Stomach (tissue), 19 donors: ENCODE data around the gene ZNF474. TPM values are rescaled to one million over a fixed set of nuclear protein-coding genes. Genes with fewer than 3 reads are reported as not detected.

Experiments
- DNase-seq, 2 donors: peaks; one replicate each; pipeline versions ENCODE4 v3.0.0 to v3.0.0-alpha.2; 2013 to 2019
- H3K27ac ChIP-seq, 5 donors: fragments of 200-600 bp in 4 of 5; sonication (generic) in 4 of 5; one replicate each; pipeline ENCODE4 v1.5.1; 2013 to 2019; ENCODE audit warnings: mild to moderate bottlenecking in 1 of 5, moderate library complexity in 1 of 5
- H3K27me3 ChIP-seq, 3 donors: fragments of 200-600 bp; sonication (generic); one replicate each; pipeline ENCODE4 v1.5.1; 2017 to 2019; ENCODE audit warnings: mixed run types in 1 of 3
- H3K36me3 ChIP-seq, 4 donors: fragments of 200-600 bp; sonication (generic); 1 replicate in 3 of 4; 2 replicates in 1 of 4; pipeline ENCODE4 v1.5.1; 2016 to 2019
- H3K4me1 ChIP-seq, 4 donors: fragments of 200-600 bp; sonication (generic); one replicate each; pipeline ENCODE4 v1.5.1; 2016 to 2019
- H3K4me3 ChIP-seq, 4 donors: fragments of 200-600 bp; sonication (generic) in 3 of 4; one replicate each; pipeline ENCODE4 v1.5.1; 2016 to 2019; ENCODE audit warnings: mild to moderate bottlenecking in 1 of 4
- H3K9me3 ChIP-seq, 4 donors: fragments of 200-600 bp; sonication (generic); one replicate each; pipeline ENCODE4 v1.5.1; 2016 to 2019
- EP300 ChIP-seq: sonication (generic); formaldehyde crosslinking; IDR thresholded peaks from one replicate; pipeline ENCODE4 v1.6.1; 2017; ENCODE audit warnings: antibody characterized with exemption
- POLR2A ChIP-seq, 4 donors: fragments of 450-650 bp; IDR thresholded peaks; one replicate each; pipeline ENCODE4 v1.6.1; 2016; ENCODE audit warnings: antibody characterized with exemption in 4 of 4, control low read depth in 2 of 4, mild to moderate bottlenecking in 1 of 4, moderate library complexity in 1 of 4
- POLR2AphosphoS5 ChIP-seq, 3 donors: sonication (generic); formaldehyde crosslinking; IDR thresholded peaks; one replicate each; pipeline ENCODE4 v1.6.1; 2016; ENCODE audit warnings: antibody characterized with exemption in 3 of 3
- WGBS, 5 donors: extraction: QIAGEN DNeasy Blood & Tissue Kit in 3 of 5; methylation state at CpG; one replicate each; pipeline versions ENCODE4 v1.1.5 to v1.1.7; 2013 to 2018; 5-methylcytosine and 5-hydroxymethylcytosine counted together
- intact Hi-C: fragments of 100-400 bp; cut with DNase I; formaldehyde crosslinking; loops from one replicate; pipeline ENCODE4 v1.15.1; 2023; ENCODE audit warnings: low total_unique reads
- long read RNA-seq, 10 donors: transcript quantifications; one replicate each; lab custom pipeline, GENCODE V29; 2026
- polyA plus RNA-seq, 3 donors: library from polyadenylated mRNA; stranded (reverse); fragments of 200-250 nt; gene quantifications; one replicate each; pipeline ENCODE4 v1.2.3, GENCODE V29; 2013
- total RNA-seq, 5 donors: library from RNA; depleted of rRNA; stranded (reverse); fragments of >200 nt; gene quantifications; one replicate each; pipeline versions ENCODE4 v1.1.0 to v1.2.3, GENCODE V29; 2014 to 2016
- TF ChIP-seq, protein P1 (sequence below), 7 experiments: fragments of 450-650 bp in 4 of 7; fragments of 200-600 bp in 3 of 7; sonication (generic) in 3 of 7; IDR thresholded peaks; one replicate each; pipeline ENCODE4 v1.5.1; 2016 to 2019; ENCODE audit warnings: antibody characterized with exemption in 7 of 7, control low read depth in 2 of 7, mild to moderate bottlenecking in 1 of 7
- donor health status: healthy with polysubstance abuse.
- donor health status: Bipolar disorder and iron deficiency.
- donor health status: healthy.

Gene ZNF474
- under 1 TPM in 1 of 5 donors, not detected in 4; 0.37 TPM for total RNA-seq
- polyA plus RNA-seq = under 1 TPM in 1 of 3 donors, not detected in 2; 0.08 TPM
- long read RNA-seq, donor 1 = 0 reads
- long read RNA-seq, donor 2 = 0 reads
- long read RNA-seq, donor 3 = 0 reads
- long read RNA-seq, donor 4 = 0 reads
- long read RNA-seq, donor 5 = 0 reads
- long read RNA-seq, donor 6, partial matches to known transcripts = 0 of 2 reads
- long read RNA-seq, donor 6, other reads (novel, unspliced or antisense) = 0 of 2 reads
- long read RNA-seq, donor 7, partial matches to known transcripts = 0 of 1 reads
- long read RNA-seq, donor 7, other reads (novel, unspliced or antisense) = 0 of 1 reads
- long read RNA-seq, donor 8 = 0 reads
- long read RNA-seq, donor 9 = 0 reads
- long read RNA-seq, donor 10, partial matches to known transcripts = 0 of 1 reads
- long read RNA-seq, donor 10, other reads (novel, unspliced or antisense) = 0 of 1 reads

- Histone ChIP-seq H3K4me1 (no peaks in the 10 kb centered on the region), H3K4me3 (no peak within 1 kb of the TSS), H3K27ac (no peak within 1 kb of the TSS), H3K27me3 (no peaks in the 10 kb centered on the region), H3K9me3 (no peaks in the 10 kb centered on the region), H3K36me3 (no peaks in the 10 kb centered on the region)
- 12 to 15% (median 14%) methylated on average over 4 of the region's 4 CpGs for WGBS, 5 donors
- peak in 1 of 2 donors; percentile 93 for DNase-seq
- no peak for TF ChIP-seq EP300
- peak in 1 of 3 donors; percentile 23 for TF ChIP-seq POLR2AphosphoS5 (IDR thresholded peaks at IDR 0.05)
- intact Hi-C loops = no loop called here
Observed at GRCh38 chr5:122129306-122129705, at the start of gene ZNF474. Gene ZNF474 (plus strand): TSS chr5:122129546. CDS start chr5:122151991, 22,445 bp downstream.

GRCh38 chr5:122081541-122081940 lies 47.8 kb upstream of the ZNF474 start:
- DNase-seq = no peak
- Histone ChIP-seq H3K36me3 (no peaks in the 10 kb centered on the region), H3K4me3 (no peak overlapping the region), H3K4me1 (peaks cover 9 to 25% (median 20%) of the 10 kb centered on the region in 4 donors), H3K27me3 (peaks cover 0 to 23% (median 19%) of the 10 kb centered on the region in 3 donors), H3K27ac (no peak overlapping the region), H3K9me3 (no peaks in the 10 kb centered on the region)
- intact Hi-C loops = no loop called here
- 35 to 71% (median 66%) methylated on average over 2 of the region's 2 CpGs for WGBS, 5 donors
- TF ChIP-seq, protein P1, sequence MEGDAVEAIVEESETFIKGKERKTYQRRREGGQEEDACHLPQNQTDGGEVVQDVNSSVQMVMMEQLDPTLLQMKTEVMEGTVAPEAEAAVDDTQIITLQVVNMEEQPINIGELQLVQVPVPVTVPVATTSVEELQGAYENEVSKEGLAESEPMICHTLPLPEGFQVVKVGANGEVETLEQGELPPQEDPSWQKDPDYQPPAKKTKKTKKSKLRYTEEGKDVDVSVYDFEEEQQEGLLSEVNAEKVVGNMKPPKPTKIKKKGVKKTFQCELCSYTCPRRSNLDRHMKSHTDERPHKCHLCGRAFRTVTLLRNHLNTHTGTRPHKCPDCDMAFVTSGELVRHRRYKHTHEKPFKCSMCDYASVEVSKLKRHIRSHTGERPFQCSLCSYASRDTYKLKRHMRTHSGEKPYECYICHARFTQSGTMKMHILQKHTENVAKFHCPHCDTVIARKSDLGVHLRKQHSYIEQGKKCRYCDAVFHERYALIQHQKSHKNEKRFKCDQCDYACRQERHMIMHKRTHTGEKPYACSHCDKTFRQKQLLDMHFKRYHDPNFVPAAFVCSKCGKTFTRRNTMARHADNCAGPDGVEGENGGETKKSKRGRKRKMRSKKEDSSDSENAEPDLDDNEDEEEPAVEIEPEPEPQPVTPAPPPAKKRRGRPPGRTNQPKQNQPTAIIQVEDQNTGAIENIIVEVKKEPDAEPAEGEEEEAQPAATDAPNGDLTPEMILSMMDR (IDR thresholded peaks at IDR 0.05) = no peak
- TF ChIP-seq POLR2AphosphoS5 (IDR thresholded peaks at IDR 0.05) (no peak), POLR2A (IDR thresholded peaks at IDR 0.05) (no peak), EP300 (no peak)

DNA sequence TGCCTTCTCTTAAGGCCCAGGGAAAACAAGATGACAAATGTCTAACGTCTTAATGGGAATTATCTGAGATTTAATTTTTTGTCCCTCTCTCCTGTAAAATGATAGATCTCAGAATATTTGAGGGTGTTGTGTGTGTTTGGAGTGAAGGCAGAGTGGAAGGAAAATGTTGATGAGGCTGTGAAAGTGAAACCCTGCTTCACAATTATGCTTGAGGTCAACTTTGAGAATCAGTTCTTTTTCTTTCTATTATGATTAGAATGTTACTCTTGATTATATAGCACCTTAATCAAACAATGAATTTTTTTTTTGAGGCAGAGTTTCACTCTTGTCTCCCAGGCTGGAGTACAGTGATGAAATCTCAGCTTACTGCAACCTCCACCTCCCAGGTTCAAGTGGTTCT lies 45.8 kb upstream of the ZNF474 start:
- TF ChIP-seq POLR2A (IDR thresholded peaks at IDR 0.05) (no peak), EP300 (no peak), POLR2AphosphoS5 (IDR thresholded peaks at IDR 0.05) (no peak)
- TF ChIP-seq, protein P1 (IDR thresholded peaks at IDR 0.05) = no peak
- Histone ChIP-seq H3K9me3 (no peaks in the 10 kb centered on the region), H3K4me3 (no peak overlapping the region), H3K27me3 (peaks cover 0 to 3% (median 0%) of the 10 kb centered on the region in 3 donors), H3K36me3 (no peaks in the 10 kb centered on the region), H3K27ac (no peak overlapping the region), H3K4me1 (peaks cover 0 to 5% (median 2%) of the 10 kb centered on the region in 4 donors)
- intact Hi-C loops = no loop called here
- 67 to 77% (median 73%) methylated on average over 1 of the region's 1 CpG for WGBS, 5 donors
- no peak for DNase-seq

DNA sequence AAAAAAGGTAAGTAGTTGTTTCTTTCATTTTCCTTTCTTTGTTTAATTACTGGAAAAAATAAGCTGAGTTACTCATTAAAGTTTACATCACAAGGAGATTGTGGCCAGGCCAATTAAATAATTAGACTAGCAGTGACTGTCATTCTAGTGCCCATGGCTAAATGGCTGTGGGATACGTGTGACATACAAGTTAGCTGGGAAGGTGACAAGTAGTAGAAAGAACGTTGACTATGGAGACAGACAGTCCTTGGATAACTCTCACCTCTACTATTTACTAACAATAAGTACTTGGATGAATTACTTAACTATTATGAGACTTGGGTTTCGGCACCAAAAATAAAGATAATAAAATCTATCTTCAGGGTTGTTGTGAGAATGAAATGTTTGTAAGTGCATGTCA lies 44.3 kb upstream of the ZNF474 start:
- no peaks in the 10 kb centered on the region for H3K27me3 ChIP-seq
- intact Hi-C loops = no loop called here

More for the DNA sequence above, 44.3 kb upstream of the ZNF474 start:
- no peaks in the 10 kb centered on the region for H3K36me3 ChIP-seq
- no peak for DNase-seq
- no peak overlapping the region for H3K4me3 ChIP-seq
- WGBS, 5 donors = 69 to 78% (median 73%) methylated on average over 3 of the region's 3 CpGs
- no peaks in the 10 kb centered on the region for H3K4me1 ChIP-seq
- no peaks in the 10 kb centered on the region for H3K9me3 ChIP-seq
- no peak overlapping the region for H3K27ac ChIP-seq
- no peak for TF ChIP-seq POLR2A (IDR thresholded peaks at IDR 0.05)
- TF ChIP-seq, protein P1 (IDR thresholded peaks at IDR 0.05) = no peak
- no peak for TF ChIP-seq POLR2AphosphoS5 (IDR thresholded peaks at IDR 0.05)
- no peak for TF ChIP-seq EP300
